Measurements from ENCODE around the gene STS.
A peak's percentile ranks its signal among the peaks of the same experiment; 100 is the strongest.
"Not testable (repeated sequence)": the region's sequence is repeated elsewhere in the genome, so short reads cannot be mapped to it uniquely, and the experiment has no call there.

The STS gene

DNA sequence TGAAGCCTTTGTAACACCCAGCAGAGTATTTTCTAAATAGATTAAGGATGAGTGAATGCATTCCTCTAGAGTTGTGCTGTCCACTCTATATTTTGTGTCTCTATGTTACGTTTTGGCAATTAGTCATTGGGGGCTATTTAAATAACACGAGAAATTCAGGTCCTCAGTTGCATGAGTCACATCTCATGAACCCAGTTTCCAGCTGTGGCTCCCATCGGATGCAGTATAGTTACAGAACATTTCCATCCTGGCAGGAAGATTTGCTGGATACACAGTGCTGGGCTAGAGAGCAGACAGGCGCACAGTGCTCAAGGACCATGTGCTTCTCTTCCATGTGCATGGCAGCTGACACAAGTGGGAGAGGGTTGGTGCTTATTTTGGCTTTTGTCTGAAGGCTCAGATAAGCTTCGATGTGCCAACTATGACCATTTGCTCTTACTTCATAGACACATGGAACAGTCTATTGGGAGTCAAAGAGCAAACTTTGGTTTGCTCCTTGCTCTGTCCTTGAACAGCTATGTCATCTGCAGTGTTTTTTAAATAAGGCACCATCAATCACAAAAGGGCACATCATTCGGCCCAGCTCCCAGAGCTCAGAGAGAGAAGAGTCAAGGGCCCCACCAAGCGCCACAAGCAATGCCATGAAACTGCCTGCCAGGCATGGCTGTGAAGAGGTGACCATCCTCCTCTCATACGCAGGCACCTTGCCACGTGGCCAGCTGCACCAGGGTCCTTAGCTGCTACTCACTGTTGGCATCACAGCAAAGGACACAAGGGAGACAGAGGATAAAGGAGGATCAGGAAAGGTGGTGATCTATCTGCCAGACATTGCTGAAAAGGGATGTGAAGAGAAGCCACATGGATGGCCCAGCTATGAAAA, 8.1 kb upstream of the STS start:
- DNase-seq: no peak

DNA sequence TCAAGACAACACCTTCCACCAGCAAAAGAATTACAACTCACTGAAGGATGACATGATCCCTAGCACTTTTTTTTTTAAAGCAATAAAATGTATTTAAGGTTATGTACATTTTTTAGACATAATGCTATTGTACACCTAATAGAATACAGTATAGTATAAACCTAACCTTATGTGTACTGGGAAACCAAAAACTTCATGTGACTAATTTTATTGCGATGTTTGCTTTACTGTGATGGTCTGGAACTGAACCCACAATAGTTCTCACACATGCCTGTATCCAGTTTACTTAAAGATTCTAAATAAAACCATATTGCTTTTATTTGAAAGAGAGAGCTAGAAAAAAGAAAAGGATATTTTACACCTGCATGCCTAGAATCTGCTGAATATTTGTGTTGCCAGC, 4.4 kb upstream of the STS start:
- DNase-seq: no peak

DNA sequence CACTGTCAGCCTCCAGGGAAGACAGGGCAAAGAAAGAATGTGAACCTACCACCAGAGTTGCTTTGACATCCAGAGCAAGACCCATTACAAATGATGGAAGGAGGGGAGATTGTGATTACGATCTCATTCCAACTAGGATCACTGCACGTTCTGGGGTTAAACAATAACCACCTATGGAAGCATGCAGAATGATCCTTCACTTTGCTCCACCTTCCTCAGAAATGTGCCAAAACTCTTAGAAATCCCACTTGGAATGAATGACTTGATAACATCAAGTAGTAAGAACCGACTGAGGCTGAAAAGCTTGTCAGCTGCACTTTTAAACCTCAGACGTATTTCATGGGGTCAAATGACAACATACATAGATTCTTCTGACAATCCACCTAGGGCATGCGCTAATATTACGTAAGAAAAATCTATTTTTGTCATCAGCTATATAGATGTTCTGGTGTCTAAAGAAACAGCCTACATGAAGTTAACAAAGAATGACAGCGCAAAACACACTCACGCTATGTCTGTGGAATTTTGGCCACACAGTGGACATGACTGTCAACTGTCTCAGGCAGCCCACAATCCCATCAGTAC, 3.5 kb upstream of the STS start:
- no peak for DNase-seq

DNA sequence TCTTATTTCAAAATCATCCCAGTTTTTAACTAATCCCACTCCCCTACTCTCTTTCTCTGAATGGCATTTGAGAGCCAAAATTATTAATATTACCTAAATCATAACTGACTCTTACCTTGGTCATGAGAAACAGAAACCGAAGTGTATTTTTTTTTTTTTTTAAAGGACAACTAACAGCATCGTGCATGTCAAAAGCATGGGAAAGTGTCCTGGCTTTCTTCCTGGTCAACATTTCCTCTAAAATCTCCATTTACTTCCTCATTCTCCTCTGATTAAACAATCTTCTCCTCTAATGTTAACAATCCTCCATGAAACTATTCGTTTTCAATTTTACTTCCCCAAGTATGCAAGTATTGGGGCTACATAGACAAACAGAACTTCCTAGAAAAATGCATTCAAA, 2.1 kb upstream of the STS start:
- DNase-seq: no peak

DNA sequence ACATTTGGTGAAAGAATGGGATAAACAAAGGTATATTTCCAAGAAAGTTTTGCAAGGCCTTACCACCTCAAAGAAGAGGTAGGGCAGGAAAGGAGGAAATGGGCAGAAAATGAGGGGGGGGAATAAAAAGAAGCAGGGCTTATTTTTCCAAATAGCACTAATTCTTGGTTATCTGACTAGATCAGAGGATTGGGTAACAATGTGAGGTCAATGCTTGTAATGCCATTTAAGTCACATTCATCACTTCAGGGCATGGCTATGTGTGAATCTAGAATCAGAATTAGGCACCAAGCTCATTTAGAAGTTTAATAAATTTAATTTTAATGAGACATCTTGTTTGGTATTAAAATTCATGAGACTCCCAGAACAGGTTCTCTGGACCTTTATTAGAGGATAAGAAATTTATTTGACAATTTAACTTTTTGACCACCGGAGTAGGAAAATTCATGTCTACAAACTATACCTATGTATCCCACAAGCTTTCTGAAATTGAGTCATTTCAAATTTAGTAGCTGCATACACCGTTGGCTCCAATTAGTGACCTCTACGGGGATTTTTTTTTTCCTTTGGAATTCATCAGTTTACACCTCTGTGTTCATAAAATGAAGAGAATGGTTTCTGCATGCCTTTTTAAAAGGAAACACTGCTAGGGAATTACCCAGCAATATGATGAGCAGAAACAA, 1.4 kb upstream of the STS start:
- DNase-seq: no peak

DNA sequence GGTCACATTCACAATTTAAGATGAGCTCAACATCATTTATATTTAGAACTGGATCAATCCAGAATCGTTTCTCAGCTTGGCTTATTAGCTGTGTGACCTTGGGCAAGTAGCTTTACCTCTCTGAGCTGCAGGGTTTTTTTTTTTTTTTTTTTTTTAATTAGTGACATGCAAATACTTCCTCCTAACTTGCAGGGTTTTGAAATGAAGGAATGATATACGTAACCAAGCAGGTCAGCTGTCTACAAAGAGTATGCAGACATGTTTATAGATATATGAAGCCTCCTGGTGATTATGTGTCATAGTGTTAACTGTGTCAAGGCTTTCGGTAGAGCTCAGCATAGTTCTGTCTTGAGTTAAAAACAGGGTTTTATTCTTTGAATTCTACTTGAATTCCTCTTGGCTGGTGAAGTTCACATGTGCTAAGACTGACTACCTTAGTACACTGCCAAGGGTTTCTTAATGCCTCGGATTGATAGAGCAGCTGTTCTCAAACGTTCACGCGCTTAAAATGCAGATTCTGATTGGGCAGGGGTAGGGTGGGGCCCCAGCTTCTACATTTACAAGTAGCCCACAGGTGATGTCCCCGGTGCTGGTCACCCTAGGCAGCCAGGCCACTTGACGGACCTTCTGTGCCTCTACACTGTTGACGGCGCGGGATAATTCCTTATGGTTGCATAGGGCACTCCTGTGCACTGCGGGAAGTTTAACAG, 654 bp upstream of the STS start:
- DNase-seq: peak in 1 of 2 experiments; percentile 0

DNA sequence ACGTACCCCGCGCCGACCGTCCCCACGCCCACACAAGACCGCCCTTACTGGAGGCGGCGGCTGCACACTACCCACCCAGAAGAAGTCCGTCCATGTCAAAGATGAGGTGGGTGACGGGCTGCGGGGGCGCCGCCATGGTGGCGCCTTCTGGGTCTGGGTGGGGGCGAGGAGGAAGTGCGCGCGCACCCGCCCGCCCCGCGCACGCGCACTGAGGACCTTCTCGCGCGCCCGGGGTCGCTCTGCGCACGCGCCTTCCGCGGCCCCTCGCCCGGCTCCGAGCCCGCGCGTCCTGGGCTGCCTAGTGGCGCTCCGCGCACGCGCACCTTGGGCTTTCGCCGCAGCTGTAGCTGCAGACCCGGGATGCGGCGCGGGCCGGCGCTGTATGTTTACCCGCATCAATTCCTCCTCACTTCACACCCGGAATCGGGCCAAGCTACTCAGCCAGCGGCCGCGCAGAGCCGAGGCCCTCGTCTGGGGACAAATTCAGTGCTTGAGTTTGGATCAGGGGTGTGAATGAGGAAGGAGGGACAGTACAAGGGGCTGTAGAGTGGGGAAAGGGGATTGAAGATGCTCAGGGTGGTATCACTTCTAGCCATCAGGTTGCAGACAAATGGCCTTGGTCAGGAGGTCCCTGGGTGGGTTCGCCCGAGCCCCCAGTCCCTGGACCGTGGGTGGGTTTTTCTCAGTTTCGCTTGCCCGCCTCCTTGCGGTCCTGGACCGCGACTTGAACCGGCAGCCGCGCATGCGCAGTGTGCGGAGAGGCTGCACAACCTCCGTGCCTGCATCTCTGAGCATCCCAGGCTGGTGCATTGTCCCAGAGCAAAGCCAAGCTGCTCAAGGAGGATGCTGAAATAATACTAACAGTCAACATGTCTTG, 704 bp downstream of the STS start, which contains the start of gene PUDP:
TSS of gene PUDP (minus strand) at position 176 of the 877 bp plus-strand sequence. CDS start at position 136, 40 bp downstream.
- peak; percentile 56 to 69 for DNase-seq

DNA sequence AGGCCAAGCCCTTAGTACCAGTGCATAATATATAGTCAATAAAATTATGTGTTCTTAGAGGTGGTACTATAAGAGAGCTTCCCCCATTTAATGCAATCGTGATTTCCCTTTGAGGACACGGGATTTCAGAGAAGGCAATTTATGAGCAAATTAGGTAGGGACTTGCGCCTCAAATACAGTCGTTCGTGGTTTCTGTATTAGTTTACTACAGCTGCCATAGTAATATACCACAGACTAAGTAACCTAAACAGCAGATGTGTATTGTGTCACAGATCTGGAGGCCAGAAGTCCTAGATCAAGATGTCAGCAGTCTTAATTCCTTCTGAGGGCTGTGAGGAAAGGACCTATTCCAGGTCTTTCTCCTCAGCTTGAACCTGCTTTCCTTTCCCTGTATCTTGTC, 1.9 kb downstream of the STS start:
- DNase-seq: no peak

DNA sequence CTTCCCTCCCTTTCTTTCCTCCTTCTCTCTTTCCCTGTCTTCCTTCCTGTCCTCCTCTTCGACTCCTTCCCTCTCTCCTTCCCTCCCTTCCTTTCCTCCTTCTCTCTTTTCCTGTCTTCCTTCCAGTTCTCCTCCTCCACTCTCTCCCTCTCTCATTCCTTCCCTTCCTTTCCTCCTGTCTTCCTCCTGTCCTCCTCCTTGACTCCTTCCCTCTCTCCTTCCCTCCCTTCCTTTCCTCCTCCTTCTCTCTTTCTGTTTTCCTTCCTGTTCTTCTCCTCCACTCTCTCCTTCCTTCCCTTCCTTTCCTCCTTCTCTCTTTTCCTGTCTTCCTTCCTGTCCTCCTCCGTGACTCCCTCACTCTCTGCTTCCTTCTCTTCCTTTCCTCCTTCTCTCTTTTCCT, 5.7 kb downstream of the STS start:
- no peak for DNase-seq

DNA sequence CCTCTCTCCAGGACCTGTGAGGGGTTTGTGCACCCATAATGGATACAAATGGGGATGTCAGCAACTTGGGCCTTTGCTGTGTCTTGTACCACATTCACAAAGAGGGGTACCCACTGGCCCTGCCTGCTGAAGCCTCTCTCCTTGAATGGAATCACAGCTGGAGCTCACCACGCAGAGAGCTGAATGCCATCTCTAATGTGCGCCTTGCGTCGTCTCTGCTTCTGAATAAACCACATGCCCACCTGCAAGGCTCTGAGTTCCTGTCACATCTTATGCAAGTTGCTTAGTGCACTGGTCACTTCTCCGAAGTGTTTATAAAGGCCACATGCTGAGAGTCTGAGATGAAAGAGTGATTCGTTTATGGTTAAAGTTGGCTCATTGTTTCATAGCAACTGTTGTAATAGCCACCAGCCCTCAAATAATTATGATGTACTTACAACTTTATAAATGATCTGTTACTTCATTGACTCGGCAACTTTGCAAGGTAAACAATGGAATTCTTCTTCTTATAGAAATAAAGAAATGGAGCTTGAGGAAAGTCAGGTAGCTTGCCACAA, 6.6 kb downstream of the STS start:
- DNase-seq: no peak

DNA sequence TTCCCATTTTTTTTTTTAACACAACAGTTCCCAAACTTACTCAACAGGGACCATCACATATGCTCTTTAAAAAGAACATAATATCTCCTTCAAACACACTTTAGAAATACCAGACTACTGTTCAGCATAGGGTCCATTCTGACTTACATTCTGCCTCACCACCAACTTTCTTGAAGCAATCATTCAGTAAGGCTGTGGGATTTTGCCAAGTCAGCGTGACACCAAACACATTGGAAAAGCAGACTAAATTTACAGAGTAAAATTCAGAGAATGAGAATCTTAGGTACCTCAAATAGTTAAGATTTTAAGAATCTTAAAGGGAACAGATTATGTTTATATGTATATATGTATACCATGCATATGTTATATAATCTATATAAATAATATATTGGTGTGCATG, 7.7 kb downstream of the STS start:
- no peak for DNase-seq

DNA sequence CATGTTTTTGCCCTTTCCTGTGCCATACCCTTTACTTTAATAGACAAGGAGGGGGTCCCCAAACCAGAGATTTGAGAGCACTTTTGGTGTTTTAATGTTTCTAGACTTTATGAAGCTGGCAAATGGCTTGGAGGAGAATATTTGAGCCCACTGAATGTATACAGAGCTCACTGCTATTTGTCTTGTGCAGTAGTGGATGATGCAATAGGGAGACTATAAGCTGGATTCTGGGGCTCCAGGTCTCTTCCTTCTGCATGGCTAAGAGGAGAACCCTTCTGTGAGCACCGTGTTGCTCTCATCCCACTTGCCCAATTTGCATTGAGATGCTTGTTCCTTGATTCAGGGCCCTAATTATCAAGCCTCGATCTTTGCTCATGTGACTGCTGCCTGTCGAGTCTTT, 9.4 kb downstream of the STS start:
- no peak for DNase-seq

DNA sequence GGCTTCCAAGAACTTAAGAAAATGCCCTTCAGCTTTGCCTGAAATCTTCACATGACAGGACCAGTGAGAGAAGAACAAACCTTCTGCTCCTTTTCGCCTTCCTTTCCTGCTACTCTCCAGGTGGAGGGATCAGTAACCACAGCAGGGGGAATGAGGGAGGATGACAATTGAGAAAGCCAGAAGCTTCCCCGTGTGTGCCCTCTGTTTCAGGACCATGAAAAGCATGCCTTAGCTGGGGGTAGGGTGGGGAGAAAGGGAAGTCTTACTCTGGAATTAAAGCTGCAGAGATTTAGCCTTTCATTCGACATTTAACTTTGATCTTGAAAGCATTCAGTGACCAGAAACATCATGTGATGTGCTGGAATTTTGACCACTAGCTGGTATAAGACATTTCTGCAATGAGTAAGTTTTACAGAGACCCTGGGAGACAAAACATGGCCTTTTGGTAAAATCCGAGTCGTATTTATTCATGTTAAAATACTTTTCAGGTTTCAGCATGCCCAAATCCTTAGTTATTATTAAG, 11.0 kb downstream of the STS start:
- no peak for DNase-seq

DNA sequence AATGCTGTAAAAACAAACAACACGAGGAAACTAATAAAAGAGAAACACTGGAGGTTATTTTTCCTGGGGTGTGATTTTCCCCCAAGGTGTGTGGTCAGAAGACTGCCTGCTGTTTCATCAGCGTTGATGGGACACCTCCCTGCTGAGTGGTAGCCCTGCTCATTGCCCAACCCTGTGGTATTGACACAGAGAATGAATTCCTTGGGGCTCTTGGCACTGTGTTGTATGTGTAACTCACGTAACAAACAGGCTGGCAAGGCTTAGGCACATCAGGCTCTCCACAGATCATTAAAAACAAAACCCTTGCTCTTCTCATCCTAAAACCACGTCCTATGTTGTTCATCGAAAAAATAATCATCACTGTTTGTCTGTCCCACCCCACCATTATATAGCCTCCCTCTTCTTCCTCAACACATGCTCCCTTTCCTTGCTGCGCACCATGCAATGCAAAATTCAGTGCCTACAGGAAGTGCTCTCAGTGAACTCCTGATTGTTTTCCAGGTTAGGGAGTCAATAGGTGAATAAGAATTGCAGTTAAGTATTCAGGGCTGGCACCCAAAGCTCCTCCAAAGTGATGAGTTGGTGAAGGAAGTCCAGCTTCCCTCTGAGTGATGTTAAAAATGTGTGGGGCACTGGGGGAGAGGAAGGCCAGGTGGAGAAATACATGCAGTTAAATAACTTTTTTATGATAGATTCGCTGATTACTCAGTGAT, 11.8 kb downstream of the STS start:
- DNase-seq: no peak

DNA sequence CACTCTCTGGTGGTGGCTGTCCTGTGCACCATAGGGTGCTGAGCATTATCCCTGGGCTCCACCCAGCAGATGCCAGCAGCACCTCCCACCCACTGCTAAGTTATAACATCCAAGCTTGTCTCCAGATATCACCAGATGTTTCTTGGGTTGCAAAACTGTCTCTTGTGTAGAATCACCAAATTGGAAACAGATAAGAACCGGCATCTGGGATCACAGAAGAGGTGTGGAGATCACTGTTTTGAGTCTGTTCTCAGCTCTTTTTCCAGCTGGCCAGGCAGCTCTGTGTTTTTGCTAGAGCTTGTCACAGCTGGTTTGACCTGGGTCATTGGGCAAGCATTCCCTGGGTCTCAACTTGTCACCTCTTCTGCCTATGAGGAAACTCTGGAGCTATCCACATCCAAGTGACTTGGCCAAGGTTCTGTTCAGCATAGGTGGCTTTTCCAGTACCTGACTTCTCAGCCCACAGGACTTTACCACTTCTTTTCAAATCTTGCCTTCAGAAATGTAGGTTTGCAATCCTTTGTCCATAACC, 15.7 kb downstream of the STS start:
- no peak for DNase-seq

DNA sequence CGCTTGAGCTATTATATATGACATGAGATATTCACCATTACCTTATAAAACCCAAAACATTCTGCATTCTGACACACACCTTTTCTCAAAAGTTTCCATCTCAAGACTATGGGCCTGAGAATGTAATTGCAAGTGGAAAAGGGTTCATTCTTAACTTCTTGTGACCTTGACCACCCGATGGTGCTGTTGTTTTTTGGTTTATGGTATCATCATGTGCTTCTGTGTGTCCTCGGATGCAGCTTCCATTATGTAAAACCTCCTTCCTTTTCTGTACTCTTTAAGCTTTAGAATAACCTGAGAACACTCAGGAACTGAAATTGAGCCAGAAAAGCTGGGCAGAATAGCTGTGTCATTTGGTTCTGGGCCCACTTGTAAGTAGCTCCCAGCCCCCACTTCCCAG, 16.7 kb downstream of the STS start:
- DNase-seq: no peak

DNA sequence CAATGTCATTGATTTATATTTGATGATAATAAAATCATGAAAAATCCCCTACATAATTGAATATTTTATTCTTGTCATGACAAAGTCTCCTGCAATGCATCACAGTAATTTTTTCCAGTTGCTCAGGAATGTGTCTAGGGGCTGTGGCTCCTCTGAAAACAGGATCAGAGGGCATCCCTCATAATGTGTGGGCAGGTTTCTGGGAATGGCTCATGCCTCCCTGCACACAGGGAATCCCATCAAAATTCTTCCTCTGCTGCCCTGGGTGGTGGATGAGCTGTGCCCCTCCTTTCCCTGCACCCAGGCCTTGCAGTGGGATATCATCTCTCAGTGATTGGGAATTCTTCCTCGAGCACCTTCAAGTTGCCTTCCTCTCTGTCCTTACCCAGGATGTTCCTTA, 20.9 kb downstream of the STS start:
- DNase-seq: no peak

DNA sequence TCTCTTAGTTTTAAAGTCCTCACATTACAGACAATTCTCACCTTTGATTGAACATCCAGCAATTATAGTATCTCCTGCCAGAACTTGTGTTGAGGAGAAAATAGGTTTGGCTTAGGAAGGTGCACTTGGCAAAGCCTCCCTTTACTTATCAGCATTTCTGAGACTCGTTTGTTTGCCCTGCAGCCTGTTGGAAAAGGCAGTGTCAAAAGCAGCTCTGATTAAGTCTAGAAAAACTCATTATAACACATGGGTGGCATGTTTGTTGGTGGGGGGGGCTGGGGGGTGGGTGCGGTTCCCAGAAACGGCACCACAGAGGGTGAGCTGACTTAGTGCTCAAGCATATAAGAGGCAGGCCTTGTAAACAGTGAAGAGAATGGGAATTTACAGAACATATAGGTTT, 22.1 kb downstream of the STS start:
- DNase-seq: no peak

DNA sequence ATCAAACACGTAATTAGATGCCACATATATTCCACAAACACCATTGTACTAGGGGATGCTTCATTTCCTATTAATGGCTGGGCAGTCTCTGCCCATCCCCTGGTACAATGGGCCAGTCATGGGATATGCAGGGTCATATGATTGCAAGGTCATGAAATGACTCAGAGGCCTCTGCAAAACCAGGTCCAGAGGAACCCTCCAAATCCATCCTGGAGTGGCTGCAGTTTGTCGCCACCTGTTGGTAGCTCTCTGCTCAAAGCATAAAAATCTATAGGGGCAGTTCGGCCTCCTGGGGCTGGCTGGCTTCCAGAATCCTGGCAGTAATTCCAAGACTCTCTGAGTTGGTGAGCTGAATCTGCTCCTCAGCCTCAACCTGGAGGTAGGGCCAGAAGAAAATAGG, 23.4 kb downstream of the STS start:
- DNase-seq: no peak

DNA sequence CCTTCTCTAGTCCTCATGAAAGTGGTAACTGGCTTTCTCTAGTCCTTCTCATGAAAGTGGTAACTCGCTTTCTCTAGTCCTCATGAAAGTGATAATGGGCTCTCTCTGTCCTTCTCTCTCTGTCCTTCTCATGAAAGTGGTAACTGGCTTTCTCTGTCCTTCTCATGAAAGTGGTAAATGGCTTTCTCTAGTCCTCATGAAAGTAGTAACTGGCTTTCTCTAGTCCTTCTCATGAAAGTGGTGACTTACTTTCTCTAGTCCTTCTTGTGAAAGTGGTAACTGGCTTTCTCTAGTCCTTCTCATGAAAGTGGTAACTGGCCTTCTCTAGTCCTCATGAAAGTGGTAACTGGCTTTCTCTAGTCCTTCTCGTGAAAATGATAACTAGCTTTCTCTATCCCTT, 31.3 kb downstream of the STS start:
- not testable (repeated sequence) for DNase-seq

DNA sequence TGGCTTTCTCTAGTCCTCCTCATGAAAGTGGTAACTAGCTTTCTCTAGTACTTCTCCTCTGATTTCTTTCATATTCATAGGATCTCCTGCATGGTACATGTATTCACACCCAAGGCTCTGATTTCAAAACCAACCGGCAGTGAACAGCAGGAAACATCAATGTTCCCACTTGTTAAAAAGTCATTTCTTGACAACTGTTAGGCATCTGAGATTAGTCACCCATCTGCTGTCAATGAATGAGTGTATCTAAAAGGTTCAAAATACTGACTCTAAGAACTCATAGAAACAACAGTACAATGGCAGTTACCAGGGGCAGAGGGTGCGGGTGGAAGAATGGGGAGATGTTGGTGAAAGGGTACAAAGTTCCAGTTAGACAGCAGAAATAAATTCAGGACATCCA, 31.9 kb downstream of the STS start:
- DNase-seq: no peak

Measured in SHP77 (cell line).